ENCODE measurements around the gene PRSS2. TPM values are rescaled to one million over a fixed set of nuclear protein-coding genes. Genes with fewer than 3 reads are reported as not detected.

The PRSS2 gene
- total RNA-seq, 4 donors from 2014 or later: 29.7 to 243 (median 208) TPM

DNA sequence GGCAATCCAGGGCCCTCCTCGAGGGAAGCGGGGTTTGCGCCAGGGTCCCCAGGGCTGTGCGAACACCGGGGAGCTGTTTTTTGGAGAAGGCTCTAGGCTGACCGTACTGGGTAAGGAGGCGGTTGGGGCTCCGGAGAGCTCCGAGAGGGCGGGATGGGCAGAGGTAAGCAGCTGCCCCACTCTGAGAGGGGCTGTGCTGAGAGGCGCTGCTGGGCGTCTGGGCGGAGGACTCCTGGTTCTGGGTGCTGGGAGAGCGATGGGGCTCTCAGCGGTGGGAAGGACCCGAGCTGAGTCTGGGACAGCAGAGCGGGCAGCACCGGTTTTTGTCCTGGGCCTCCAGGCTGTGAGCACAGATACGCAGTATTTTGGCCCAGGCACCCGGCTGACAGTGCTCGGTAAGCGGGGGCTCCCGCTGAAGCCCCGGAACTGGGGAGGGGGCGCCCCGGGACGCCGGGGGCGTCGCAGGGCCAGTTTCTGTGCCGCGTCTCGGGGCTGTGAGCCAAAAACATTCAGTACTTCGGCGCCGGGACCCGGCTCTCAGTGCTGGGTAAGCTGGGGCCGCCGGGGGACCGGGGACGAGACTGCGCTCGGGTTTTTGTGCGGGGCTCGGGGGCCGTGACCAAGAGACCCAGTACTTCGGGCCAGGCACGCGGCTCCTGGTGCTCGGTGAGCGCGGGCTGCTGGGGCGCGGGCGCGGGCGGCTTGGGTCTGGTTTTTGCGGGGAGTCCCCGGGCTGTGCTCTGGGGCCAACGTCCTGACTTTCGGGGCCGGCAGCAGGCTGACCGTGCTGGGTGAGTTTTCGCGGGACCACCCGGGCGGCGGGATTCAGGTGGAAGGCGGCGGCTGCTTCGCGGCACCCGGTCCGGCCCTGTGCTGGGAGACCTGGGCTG, 26.0 kb downstream of the PRSS2 start:
- Histone ChIP-seq H3K36me3 (no peaks in the 10 kb centered on the region), H3K4me1 (peaks cover 0 to 14% (median 4%) of the 10 kb centered on the region in 4 donors), H3K27me3 (peaks cover 0 to 19% of the 10 kb centered on the region in 2 donors), H3K4me3 (peak overlapping the region; percentile 48 to 74 (median 56)), H3K9me3 (no peaks in the 10 kb centered on the region), H3K27ac (peak overlapping the region; percentile 78 to 97 (median 90))
- peak in 1 of 3 donors; percentile 45 for DNase-seq
- no peak for TF ChIP-seq POLR2A (IDR thresholded peaks at IDR 0.05)
- TF ChIP-seq, protein P1, sequence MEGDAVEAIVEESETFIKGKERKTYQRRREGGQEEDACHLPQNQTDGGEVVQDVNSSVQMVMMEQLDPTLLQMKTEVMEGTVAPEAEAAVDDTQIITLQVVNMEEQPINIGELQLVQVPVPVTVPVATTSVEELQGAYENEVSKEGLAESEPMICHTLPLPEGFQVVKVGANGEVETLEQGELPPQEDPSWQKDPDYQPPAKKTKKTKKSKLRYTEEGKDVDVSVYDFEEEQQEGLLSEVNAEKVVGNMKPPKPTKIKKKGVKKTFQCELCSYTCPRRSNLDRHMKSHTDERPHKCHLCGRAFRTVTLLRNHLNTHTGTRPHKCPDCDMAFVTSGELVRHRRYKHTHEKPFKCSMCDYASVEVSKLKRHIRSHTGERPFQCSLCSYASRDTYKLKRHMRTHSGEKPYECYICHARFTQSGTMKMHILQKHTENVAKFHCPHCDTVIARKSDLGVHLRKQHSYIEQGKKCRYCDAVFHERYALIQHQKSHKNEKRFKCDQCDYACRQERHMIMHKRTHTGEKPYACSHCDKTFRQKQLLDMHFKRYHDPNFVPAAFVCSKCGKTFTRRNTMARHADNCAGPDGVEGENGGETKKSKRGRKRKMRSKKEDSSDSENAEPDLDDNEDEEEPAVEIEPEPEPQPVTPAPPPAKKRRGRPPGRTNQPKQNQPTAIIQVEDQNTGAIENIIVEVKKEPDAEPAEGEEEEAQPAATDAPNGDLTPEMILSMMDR (IDR thresholded peaks at IDR 0.05): no peak

- no peaks in the 10 kb centered on the region for H3K9me3 ChIP-seq
- DNase-seq: peak in 2 of 3 donors; percentile 67 to 70
- peaks cover 0 to 14% (median 4%) of the 10 kb centered on the region in 4 donors for H3K4me1 ChIP-seq
- peak overlapping the region; percentile 78 to 97 (median 90) for H3K27ac ChIP-seq
- peak overlapping the region; percentile 48 to 74 (median 56) for H3K4me3 ChIP-seq
- no peaks in the 10 kb centered on the region for H3K36me3 ChIP-seq
- TF ChIP-seq POLR2A (IDR thresholded peaks at IDR 0.05): no peak
- TF ChIP-seq, protein P1 (IDR thresholded peaks at IDR 0.05): no peak
- H3K27me3 ChIP-seq: peaks cover 0 to 19% of the 10 kb centered on the region in 2 donors
Measured at GRCh38 chr7:142797391-142798377, 26.9 kb downstream of the PRSS2 start.

- peaks cover 0 to 16% (median 4%) of the 10 kb centered on the region in 4 donors for H3K4me1 ChIP-seq
- no peaks in the 10 kb centered on the region for H3K9me3 ChIP-seq
- no peak for DNase-seq
- H3K4me3 ChIP-seq: peak overlapping the region; percentile 48 to 74 (median 56)
- TF ChIP-seq, protein P1 (IDR thresholded peaks at IDR 0.05): no peak
- TF ChIP-seq POLR2A (IDR thresholded peaks at IDR 0.05): no peak
- H3K27ac ChIP-seq: peak overlapping the region; percentile 78 to 97 (median 90)
- H3K36me3 ChIP-seq: no peaks in the 10 kb centered on the region
- H3K27me3 ChIP-seq: peaks cover 0 to 19% of the 10 kb centered on the region in 2 donors
Measured at GRCh38 chr7:142798451-142799436, 28.0 kb downstream of the PRSS2 start.

DNA sequence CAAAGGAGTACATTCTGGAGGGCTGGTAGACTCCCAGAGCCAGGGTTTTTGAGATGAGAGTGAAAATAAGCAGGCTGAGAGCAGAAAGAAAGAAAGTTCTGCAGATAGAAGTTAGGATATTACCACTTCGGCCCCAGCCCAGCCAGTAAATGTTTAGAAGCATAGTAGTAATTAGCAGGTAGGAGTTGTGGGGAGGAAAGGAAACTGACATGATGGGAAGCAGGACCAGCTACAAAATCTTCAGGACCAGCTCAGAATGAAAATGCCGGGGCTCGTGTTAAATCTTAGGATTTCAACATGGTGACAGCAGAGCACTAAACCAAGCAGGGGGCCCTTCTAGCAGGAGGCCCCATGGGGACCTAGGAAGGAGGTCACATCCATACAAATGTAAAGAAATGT, 28.7 kb downstream of the PRSS2 start:
- no peak for TF ChIP-seq POLR2A (IDR thresholded peaks at IDR 0.05)
- TF ChIP-seq, protein P1 (IDR thresholded peaks at IDR 0.05): no peak
- H3K4me1 ChIP-seq: peaks cover 0 to 23% (median 7%) of the 10 kb centered on the region in 4 donors
- H3K4me3 ChIP-seq: peak overlapping the region; percentile 18 to 74 (median 48)
- no peak for DNase-seq
- H3K36me3 ChIP-seq: no peaks in the 10 kb centered on the region
- H3K27ac ChIP-seq: peak overlapping the region; percentile 78 to 97 (median 90)
- H3K27me3 ChIP-seq: peaks cover 0 to 19% of the 10 kb centered on the region in 2 donors
- H3K9me3 ChIP-seq: no peaks in the 10 kb centered on the region
